ENCODE data around the gene PSME2. TPM values are rescaled to one million over a fixed set of nuclear protein-coding genes. Genes with fewer than 3 reads are reported as not detected.

Gene PSME2, protein sequence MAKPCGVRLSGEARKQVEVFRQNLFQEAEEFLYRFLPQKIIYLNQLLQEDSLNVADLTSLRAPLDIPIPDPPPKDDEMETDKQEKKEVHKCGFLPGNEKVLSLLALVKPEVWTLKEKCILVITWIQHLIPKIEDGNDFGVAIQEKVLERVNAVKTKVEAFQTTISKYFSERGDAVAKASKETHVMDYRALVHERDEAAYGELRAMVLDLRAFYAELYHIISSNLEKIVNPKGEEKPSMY
- 161 to 196 TPM (median 170 TPM) in 5 replicates for total RNA-seq (2022; extraction: Qiagen RNA extraction; ENCODE audit: low read depth)

DNA sequence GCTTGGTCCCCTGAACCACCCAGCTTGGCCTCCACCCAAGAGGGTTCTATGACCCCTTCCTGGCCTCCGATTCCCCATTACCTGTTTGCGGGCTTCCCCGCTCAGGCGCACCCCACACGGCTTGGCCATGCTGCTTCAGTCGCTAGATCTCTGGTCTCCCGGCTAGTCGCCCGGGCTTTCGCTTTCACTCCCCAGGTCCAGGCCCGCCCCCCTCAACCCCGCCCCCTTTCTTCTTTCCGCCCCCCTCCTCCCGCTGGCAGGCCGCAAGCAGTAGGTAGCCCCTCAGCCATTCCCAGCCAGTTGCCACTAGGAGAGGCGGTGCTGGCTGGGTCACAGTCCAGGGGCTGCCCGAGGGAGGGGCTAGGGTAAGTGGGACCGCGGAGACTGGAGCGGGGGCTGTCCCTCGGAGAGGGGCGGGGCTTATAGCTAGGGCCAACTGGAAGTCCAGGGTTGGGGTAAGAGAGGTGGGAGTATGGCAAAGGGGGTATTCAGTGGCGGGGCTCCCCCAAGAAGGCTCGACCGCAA is at the start of gene PSME2:
Gene PSME2, minus strand, starts transcription at position 158 of the 525 bp plus-strand sequence. Its CDS starts 29 bp downstream, at position 129.

DNA sequence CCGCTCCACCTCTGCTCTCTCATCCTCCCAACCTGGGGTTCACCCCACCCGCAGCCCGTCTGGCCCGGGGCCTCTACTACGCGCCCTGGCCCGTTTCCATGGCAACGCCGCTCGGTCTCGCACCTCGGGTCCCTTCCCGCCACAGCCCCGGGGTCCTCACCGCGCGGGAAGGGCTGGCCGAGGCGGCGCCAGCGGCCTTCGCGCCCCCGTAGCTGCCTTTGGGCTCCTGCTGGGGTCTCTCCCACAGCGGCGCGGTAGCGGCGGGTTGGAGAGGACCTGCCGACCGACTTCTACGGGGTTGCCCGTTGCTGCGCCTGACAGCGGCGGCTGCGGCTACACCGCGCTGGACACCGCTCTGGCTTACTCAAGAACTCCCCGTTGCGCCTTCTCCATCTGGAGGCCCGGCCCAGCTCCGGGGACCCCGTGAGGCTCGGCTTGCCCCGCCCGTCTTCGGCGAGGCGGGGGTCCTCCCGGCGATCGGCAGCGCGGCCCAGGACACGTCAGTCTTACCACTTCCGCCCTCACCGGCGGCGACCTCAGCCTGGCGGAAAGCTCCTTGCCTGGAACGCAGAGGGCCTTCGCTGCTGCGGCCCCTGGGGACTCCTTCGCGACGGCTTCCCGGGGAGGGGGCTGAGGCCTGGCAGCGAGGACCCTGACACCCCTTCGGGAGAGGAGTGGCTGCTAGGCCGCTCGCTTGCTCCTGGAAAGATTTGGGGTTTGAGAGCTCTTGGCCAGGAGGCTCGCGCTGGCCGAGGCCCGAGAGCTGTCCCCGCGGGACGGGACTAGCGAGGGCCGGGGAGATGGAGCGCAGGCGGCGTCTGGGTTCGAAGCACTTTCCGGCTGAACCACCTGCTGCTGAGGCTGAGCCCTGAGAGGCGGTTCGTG is 49.0 kb upstream of the PSME2 start, which contains the start of gene TM9SF1:
Gene TM9SF1, minus strand, starts transcription at position 256 of the 885 bp plus-strand sequence. CDS start 422 bp downstream, outside the sequence.

DNA sequence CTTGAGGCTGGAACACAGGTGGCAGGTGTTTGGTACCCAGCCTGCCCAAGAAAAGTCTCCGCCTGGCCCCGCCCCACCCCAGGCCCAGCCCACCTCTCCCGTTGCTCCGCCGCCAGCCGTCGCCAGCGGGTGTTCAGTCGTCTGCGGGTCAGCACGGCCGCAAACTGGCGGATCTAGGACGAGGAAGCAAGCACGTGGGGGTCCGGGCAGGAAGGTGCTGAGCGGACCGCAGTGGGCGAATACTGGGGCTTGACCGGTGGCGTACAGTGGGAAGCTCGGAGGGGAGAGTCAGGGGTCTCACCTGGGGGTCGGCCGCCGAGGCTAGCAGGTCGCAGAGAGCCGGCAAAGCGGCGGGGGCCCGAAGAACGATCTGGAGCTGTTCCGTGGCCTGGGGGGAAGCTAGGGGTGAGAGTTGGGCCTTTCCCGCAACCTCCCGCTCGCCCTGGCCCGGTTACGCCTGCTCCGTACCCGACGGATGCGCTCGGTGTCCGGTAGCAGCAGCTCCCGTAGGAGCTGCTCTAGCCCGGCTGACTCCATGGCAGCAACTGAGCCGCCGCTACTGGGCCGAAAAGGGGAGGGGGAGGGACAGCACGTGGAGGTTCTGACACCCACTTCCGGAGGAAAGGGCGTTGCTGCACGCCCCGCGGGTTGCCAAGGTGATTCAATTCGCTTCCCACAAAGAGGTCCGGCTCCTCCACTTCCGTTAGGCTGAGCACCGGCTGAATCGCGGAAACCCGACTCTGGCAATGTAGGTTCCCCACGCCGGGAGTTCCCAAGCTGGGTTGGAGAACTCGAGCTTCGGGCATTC is 42.0 kb upstream of the PSME2 start, which contains the start of gene IPO4:
Gene IPO4, minus strand, starts transcription at position 566 of the 808 bp plus-strand sequence. Its CDS starts 29 bp downstream, at position 537.

DNA sequence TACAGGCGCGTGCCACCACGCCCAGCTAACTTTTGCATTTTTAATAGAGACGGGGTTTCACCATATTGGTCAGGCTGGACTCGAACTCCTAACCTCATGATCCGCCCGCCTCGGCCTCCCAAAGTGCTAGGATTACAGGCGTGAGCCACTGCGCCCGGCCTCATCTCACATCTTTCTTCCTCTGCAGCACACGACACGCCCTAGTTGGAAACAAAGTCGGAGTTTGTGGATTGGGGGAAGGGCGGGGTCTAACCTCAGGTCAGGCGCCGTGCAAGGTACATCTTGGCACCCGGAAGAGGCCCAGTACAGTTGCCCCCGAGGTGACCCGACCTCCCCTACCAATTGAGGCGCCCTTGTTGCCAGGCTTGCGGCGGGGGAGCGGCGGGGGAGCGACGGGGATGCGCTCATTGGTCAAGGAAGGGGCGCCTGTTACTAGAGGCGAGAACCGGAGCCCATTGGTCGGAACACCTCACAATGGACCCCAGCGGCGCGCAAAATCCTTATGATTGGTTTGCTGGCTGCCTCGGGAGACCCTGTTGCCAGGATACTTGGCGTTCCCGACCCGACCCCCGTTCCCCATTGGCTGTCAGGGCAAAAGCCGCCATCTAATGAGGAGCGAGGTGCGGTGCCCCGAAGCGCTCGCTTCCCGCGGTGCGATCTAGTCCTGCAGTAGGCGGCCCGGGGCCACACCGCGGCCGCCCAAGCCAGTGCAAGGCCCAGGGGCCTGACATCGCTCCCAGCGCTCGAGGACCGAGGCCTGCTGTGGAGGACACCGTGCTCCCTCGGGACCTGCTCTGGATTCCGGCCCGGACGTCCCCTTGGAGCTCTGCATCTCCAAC is 25.2 kb upstream of the PSME2 start, which contains the start of gene REC8:
Gene REC8, plus strand, starts transcription at position 659 of the 839 bp plus-strand sequence. CDS start 473 bp downstream, outside the sequence.

DNA sequence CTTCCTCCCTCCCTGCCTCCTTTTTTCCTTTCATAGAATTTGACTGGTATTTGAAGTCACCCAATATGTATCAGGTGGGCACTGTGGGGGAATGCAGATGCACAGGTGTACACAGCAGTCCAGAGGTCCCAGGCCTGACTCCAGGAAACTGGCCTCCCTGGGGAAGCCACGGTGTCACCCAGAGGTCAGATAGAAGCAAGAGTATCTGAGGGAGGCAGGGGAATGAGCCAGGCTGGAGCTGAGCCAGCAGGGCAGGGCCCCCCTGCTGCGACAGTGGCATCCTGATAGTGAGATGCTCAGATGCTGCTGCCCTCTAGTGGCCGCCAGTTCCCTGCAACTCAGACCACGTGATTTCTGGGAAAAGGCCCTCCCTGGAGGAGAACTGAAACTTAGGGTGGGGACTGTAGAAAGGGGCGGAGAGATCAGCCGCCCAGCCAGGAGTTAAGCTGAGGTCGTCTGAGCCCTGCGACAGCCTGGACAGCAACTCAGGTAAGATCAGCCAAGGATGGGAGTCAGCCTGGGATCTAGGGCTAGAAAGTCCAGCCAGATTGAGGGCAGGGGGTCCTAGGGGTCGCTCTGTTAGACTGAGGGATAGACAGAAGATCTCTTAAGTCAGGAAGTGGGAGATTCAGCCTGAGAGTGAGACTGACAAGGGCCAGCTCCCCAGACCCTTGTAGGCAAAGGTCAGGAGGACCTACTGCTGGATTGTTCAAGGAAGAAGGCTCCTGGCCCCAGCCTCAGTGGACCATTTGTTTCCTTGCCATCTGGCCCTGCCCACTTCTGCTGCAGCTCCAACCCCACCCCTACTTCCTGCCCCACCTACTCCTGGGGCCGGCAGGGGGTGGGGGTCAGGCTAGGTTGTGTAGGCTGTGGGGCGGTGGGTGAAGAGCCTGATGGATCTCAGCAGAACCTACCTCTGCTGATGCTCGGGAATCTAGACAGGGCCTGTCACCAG is 14.7 kb upstream of the PSME2 start, which contains the start of gene IRF9:
Gene IRF9, plus strand, starts transcription at position 416 of the 955 bp plus-strand sequence. CDS start 880 bp downstream, outside the sequence.

DNA sequence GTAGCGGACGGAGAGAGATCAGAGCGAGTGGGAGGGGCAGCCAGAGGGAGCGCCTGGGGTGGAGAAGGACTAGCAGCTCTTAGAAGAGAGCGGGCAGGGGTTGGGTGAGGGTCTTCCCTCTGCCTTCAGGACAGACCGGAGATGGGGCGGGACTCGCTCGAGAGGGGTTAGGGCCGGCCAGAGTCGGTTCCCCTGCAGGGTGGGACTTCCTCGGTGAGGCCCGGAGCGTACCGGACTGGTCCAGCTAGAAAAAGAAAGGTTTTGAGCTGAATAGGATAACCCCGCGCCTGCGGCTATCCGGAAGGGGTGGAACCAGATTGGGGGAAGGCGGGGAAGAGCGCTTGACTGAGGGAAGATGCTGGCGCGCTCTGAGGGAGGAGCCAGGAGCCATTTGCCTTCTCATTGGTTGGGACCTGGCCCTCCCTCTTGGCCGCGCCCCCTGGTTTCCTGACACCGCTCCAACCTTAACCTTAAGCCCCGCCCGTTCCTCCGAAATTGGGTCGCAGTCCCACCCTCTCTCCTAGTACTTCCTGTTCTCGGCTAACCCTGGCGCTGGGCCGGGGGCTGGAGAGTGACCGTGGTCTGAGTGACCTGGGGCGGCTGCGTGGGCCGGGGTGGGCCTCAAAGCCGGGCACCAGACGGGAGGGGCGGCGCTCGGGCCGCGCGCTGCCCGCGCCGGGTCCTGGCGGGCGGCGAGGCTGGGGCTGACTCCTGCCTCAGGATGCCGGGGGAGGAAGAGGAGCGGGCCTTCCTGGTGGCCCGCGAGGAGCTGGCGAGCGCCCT is 759 bp upstream of the PSME2 start, which contains the start of gene RNF31:
Gene RNF31, plus strand, starts transcription at position 521 of the 783 bp plus-strand sequence. Its CDS starts 201 bp downstream, at position 722.

DNA sequence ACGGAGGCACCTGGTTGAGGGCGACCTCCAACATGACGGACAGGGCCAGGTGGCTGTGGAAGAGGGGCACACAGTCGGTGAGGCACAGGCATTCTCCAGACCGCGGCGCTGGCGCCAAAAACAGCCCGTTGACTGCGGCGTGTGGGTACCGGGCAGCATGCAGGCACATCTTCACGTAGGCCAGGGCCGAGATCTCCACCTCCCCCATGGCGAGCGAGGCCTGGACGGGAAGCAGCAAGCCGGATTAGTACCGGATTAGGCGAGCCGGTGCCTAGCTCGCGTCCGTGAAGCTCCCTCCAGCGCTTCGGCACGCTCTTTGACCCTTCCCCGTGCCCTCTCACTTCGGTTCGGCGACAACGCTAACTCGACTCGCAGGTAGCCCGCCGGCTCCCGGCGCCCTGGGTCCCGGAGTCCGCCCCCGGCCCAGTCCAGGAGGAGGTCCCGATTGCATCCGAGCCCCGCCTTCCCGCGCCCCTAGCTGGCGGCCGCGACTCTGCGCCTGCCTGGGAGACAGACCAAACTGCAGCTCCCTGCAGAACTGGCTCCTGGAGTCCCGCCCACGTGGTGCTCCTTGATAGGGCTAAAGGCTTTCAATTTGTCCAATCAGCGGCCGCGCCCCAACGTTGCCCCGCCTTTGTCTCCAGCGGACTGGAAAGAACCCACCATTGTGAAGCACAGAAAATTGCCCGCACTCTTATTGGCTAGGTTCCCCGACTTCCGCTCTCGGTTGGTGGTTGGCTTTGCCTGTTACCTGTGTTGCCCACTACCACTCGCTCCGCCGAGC is 5.1 kb downstream of the PSME2 start, which contains the start of gene EMC9:
Gene EMC9, minus strand, starts transcription at position 495 of the 784 bp plus-strand sequence. Its CDS starts 287 bp downstream, at position 208.

DNA sequence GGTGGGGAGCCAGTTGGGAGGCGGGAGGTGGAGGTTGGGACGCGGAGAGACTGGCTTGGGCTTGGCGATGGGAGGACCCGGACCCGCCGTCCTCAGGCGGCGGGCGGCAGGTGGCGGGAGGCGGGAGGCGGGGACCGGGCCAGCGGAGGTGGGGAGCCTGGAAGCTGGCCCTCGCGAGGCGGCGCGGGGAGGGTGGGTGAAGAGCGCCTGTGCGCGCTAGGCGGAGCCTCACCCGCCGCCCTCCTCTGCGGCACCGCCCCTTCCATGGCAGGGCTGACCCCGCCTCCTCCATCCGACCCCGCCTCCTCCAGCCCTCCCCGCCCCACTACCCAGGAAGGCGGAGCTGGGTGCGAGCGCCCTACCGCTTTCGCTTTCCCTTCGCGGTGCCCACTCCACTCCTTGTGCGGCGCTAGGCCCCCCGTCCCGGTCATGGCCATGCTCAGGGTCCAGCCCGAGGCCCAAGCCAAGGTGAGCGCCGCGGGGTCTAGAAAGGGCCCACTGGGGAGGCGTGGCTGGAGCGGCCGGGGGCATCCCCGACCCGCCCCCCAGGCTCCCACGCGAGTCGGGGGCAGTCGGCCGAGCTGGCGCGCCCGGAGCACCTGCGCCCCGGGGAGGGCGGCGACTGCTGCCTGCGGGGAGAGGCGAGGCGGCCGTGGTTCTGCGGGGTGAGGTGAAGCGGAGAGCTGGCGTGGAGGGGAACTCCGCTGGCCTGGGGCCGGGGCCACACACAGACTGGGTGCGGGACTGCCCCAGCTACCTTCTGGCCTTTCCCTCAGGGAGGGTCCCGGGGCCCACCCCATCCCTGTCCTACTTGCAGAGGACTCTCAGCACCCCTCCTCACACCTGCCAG is 10.4 kb downstream of the PSME2 start, which contains the start of gene PSME1:
Gene PSME1, plus strand, starts transcription at position 361 of the 850 bp plus-strand sequence. Its CDS starts 69 bp downstream, at position 430.

DNA sequence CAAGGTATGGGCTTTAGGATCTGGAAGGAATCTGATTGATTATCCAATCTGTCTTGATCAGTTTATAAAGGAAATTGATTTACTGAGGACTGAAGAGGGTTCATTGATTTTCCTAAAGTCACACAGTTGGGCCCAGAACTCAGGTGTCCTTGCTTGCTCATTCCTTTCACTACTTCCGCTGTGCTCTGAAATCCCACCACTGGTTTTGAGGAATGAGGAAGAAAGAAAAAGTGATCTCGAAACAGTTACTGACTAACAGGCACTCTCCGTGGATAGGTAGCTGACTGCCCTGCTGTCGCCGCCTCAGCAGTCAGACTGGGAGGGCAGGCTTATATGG is 16.1 kb downstream of the PSME2 start, which contains the start of gene FITM1:
Gene FITM1, plus strand, starts transcription at position 280 of the 337 bp plus-strand sequence. CDS start 905 bp downstream, outside the sequence.

DNA sequence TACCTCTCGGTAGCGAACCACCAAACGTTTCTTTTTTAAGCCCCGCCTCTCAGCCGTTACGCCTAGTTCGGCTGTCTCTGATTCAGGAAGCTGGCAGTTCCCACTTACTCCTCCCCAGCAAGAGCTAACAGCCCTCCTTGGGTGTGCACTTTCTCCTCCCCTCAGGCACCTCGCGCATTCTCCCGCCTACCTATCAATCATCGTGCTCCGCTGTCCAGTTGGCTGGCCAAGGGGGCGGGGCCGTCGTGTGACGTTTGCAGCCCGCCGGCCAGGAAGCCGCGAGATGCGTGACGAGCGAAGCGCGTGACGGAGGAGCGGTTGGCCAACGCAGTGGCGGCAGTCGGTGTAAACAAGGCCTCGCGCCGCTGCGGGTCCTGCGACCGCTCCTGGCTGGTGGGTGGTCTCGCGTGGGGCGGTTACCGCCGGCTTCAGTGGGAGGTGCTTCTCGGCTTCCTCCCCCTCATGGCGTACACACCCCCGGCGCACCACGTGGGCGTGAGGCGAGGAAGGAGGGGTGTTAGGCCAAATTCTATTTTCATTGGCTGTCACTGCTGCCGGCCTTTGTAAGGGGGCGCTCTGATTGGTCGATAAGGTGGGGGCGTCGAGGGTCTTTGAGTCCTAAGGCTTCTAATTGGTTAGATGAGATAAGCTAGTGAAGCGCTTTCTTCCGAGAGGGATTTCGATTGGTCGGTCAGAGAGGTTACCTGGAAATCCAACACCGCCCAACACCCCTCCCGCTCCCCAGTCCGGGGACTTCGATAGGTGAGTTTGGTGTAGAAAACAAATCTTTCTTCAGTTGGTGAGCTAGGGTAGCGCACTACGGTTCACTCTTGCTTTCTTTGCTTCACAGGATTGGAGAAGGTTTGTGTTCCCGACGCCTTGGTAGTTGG is 31.6 kb downstream of the PSME2 start, which contains the start of the genes DCAF11 and NRL:
Gene DCAF11, plus strand, starts transcription at position 246 of the 890 bp plus-strand sequence. CDS start 818 bp downstream, outside the sequence.
Gene NRL, minus strand, starts transcription at position 418 of the 890 bp plus-strand sequence. CDS start 32,101 bp downstream, outside the sequence.

DNA sequence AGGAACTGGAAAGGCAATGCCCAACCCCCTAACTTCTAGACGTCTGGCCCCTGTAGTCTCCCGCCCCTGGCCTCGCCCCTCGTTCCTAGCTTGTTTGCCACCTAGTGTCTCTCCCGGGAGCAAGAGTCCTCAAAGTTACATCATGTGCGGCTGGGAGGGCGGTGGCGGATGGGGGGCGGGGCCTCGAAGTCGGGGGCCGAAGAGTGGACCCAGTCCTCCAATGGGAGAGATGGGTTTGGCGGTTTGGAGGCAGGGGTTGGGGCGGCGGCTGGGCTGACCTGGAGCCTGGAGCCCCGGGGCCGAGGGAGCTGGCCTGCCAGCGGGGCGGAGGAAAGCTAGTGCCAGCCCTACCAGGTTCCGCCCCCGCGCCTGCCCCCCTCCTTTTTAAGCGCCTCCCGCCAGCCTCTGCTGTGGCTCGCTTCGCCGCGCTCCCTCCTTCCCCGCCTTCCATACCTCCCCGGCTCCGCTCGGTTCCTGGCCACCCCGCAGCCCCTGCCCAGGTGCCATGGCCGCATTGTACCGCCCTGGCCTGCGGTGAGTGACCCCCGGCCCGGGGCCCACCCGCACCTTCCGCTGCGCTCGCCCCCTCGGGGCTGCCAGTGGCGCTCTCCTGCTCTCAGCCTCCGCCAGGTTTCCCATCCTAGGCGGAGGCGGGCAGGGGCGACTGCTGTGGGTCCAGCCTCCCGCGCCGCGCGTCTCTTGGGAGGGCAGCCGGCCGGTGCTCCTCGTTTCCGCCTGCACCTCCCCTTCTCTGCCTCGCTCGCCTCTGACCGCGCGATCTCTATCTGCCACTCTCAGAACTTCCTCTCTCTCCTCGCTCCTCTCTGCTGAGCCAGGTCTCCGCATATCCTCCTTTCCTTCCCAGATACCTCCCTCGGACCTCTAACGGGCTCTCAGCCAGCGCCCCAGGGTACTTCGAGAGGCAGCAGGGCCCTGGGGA is 52.2 kb downstream of the PSME2 start, which contains the start of gene PCK2:
Gene PCK2, plus strand, starts transcription at position 411 of the 940 bp plus-strand sequence. Its CDS starts 95 bp downstream, at position 506.

All from A549 treated with GW870086 at 1 μM for 4 hours (cell line).